Globus pallidus (tissue), 1 donor: ENCODE data around the gene GP1BA.

Experiments used
- DNase-seq: peaks from one replicate; pipeline ENCODE4 v3.0.0-alpha.2; 2015; ENCODE audit warnings: low spot score

Gene GP1BA

GRCh38 chr17:4938688-4939545 lies 6.8 kb downstream of the GP1BA start:
- DNase-seq: peak; percentile 12

- no peak for DNase-seq
Observed at GRCh38 chr17:4939546-4939795, 7.4 kb downstream of the GP1BA start.

GRCh38 chr17:4939796-4940554 lies 7.9 kb downstream of the GP1BA start, which contains the start of the genes RNF167 and SLC25A11:
Gene RNF167 (plus strand): TSS chr17:4940268. CDS start chr17:4940910, 642 bp downstream.
Gene SLC25A11 (minus strand): TSS chr17:4940046. CDS start chr17:4939910, 136 bp downstream.
- peak; percentile 97 for DNase-seq

DNA sequence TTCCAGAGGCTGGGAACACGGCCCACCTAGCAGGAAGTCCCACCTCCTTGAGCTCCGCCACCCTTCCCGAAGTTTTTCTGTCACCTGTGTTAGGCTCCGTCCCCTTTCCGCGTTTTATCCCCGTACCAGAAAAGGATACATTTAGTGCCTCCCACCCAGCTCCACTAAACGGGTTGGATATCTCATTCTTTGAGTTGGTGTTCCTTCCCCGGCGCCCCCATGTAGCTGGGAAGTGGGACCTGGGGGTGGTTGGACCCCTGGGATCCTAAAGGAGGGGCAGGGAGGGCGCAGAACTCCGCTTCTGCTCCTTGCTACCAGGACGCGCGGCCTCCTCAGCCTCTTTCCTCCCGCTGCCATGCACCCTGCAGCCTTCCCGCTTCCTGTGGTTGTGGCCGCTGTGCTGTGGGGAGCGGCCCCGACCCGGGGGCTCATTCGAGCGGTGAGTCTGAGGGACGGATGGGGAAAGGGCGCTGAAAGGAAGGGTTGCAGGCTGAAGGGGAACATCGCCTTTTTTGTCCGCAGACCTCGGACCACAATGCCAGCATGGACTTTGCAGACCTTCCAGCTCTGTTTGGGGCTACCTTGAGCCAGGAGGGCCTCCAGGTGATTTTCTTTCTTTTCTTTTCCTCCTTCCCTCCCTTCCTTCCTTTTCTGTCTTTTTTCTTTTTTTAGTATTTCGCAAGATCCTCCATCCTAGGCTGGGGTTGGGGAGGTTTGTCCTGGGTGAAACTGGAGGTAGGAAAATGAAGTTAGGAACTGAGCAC lies 8.7 kb downstream of the GP1BA start:
- DNase-seq: no peak

GRCh38 chr17:4941319-4941610 lies 9.2 kb downstream of the GP1BA start:
- DNase-seq: no peak

GRCh38 chr17:4942760-4943508 lies 10.9 kb downstream of the GP1BA start:
- no peak for DNase-seq

DNA sequence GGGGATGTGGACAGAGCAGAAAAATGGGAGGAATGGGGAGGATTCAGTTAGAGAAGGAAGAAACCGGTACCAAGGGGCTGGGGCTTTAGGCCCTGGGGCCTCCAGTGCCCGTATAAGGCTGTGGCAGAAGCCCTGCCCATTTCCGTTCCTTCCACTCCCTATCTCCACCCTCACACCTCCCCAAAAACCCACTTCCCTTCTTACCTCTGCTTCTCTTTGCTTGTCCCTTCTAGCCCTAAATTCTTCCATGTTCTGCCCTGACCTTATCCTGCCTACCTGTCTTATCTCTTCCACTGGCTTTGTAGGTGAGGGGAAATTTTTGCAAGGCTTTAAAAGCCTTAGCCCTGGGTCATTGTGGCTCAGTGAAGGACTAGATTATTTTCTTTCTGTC lies 12.1 kb downstream of the GP1BA start:
- DNase-seq: no peak

DNA sequence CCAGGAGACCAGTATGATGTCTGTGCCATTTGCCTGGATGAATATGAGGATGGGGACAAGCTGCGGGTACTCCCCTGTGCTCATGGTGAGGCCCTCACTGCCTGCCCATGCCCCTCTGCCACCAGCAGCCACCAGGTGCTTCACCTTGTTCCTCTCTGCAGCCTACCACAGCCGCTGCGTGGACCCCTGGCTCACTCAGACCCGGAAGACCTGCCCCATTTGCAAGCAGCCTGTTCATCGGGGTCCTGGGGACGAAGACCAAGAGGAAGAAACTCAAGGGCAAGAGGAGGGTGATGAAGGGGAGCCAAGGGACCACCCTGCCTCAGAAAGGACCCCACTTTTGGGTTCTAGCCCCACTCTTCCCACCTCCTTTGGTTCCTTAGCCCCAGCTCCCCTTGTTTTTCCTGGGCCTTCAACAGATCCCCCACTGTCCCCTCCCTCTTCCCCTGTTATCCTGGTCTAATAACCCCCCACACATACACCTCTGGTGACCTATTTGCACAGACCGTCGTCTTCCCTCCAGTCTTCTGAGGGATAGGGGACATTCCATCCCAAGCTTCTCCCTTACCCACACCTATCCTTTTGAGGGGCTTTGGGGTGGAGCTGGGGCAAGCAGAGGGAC lies 12.6 kb downstream of the GP1BA start:
- DNase-seq: no peak

DNA sequence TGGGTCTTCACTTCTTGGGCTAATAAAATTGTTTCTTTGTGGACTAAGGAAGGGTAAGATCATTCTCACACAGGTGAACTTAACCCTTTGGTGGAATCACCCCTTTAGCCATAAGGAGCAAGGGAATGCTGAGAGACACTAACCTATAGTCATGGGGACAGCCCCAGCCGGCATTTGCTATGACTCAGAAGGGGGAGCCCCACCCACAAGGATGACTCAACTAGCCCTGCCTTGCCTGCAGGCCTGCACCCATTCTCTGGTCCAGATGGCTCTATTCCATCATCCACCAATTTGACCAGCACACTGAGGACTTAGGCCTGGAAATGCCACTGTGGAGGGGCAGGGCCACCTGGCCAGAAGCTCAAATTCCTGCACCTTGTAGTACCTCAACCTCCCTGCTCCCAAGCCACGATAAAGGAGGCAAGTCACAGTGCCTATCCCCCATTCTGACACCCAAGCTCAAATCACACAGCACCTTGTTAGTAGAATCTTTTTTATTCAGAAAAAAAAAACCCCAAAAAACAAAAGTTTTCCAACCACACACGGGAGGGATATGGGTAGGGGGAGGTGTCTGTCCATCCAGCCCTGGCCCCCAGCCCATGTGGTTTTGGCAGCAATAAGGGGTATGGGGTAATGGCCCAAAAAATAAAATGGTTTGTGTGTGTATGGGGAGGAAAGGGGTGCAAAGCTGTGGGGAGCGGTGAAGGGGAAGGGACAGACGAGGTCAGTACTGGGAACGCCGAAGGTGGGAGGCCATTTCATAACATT lies 13.3 kb downstream of the GP1BA start:
- DNase-seq: no peak

DNA sequence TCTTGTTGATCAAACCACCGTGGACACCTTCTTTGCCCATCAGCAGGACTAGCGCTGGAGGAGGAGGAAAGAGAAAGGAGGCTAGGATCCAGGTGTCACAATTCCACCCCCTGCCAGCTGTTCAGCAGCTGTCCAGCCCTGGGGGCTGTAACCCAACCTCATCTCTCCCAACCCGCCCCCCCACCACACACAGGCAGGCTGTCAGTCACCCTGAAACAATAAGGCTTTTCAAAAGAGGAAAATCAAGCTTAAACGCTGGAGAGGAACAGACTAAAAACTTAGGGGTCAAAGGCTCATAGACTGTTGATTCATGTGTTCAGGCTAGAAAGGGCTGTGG lies 13.8 kb downstream of the GP1BA start:
- DNase-seq: no peak

GRCh38 chr17:4946312-4946976 lies 14.4 kb downstream of the GP1BA start:
- DNase-seq: no peak

- DNase-seq: no peak
Observed at GRCh38 chr17:4947010-4947410, 14.9 kb downstream of the GP1BA start.

- DNase-seq: no peak
Observed at GRCh38 chr17:4947411-4948165, 15.5 kb downstream of the GP1BA start.

- DNase-seq: peak; percentile 89
Observed at GRCh38 chr17:4948166-4948930, 16.3 kb downstream of the GP1BA start, which contains the start of gene PFN1. Gene PFN1 (minus strand): TSS chr17:4948530. CDS start chr17:4948394, 136 bp downstream.

GRCh38 chr17:4948931-4949320 lies 16.8 kb downstream of the GP1BA start:
- DNase-seq: peak; percentile 85

GRCh38 chr17:4949321-4950074 lies 17.4 kb downstream of the GP1BA start:
- no peak for DNase-seq

DNA sequence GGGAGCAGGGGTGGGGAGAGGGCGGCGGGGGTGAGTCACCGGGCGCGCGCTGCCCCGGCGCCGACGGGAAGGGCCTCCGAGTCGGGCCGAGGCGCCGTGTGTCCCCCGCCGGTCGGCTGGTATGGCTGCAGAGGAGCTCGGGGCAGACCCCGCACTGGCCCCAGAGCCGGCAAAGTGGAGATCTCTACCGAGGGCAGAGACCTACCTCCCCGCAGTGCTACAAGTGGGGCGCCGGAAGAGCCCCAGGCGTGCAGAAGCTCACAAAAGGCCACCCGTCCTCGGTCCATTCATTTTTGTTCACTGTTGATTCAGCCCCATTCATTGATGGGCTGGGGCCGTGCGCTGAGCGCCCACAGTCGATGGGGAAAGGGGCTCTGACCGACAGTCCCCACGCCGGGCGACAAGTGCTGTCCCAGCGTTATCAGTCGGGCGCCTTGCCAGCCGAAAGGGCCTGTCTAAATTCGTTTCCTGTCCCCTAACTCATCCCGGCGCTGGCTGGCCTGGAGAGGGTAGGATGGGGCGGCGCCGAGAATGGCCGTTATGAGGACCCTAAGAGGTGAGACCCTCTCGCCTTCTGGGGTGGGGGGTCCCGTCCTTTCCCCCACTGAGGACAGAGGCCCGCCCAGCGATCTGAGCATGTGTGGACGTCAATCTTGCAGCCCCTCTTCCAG lies 18.1 kb downstream of the GP1BA start:
- no peak for DNase-seq
